Measurements from ENCODE around the gene SCN5A. TPM values are rescaled to one million over a fixed set of nuclear protein-coding genes. Genes with fewer than 3 reads are reported as not detected.

Gene SCN5A
- total and polyA plus RNA-seq, 2 of the 8 experiments (the other 6 are each of a cell fraction or from before 2014, with no cell fraction given), result 4.8 to 11.4 TPM

DNA sequence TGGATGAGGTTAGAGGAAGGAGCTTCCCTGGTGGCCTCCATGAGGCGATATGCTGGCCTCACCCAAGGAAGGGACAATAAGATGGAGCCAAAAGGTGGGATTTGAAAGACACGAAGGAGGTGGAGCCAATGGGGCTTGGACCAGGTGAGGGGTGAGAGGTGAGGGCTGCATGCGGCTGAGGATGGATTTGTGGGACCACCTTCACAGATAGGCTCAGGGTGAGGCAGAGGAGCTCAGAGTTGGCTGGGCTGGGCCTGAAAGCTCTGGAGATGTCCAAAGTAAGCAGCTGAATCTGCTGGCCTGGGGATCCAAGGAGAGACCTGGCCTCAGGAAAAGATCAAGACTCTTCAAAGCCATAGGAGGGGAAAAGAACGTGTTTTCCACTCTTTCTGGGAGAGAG, 103.5 kb downstream of the SCN5A start (continued):
- TF ChIP-seq KDM5A (IDR thresholded peaks at IDR 0.05; ENCODE audit: low read length) (no peak), CTBP2 (IDR thresholded peaks at IDR 0.05; ENCODE audit: borderline replicate concordance, insufficient read depth, insufficient read length, low read length) (no peak), POLR2A (IDR thresholded peaks at IDR 0.05; ENCODE audit: control extremely low read depth in 1 of 2, low read depth in 2 of 2, low read length in 2 of 2) (no peak)
